Hepatic stellate cell (primary cell): ENCODE results near the gene EIF5A.
A peak's percentile ranks its signal among the peaks of the same experiment; 100 is the strongest.

ENCODE experiments used
- DNase-seq: peaks from one replicate; pipeline ENCODE4 v3.0.0; 2011; ENCODE audit warnings: low spot score

EIF5A gene

GRCh38 chr17:7313890-7314718 is 6.7 kb downstream of the EIF5A start:
- no peak for DNase-seq

- peak; percentile 94 for DNase-seq
Measured at GRCh38 chr17:7314719-7315569, 7.5 kb downstream of the EIF5A start, which contains the start of gene GPS2. TSS of gene GPS2 (minus strand) at chr17:7315360. CDS start at chr17:7315052, 308 bp downstream.

GRCh38 chr17:7315570-7316235 is 8.3 kb downstream of the EIF5A start:
- DNase-seq = no peak

- DNase-seq = no peak
Measured at GRCh38 chr17:7317161-7317803, 9.9 kb downstream of the EIF5A start.

GRCh38 chr17:7318121-7318860 is 10.9 kb downstream of the EIF5A start:
- no peak for DNase-seq

GRCh38 chr17:7321466-7321865 is 14.0 kb downstream of the EIF5A start:
- DNase-seq = no peak

- no peak for DNase-seq
Measured at GRCh38 chr17:7322520-7323194, 15.2 kb downstream of the EIF5A start.

- DNase-seq = peak; percentile 73
Measured at GRCh38 chr17:7323731-7324437, 16.5 kb downstream of the EIF5A start.

- no peak for DNase-seq
Measured at GRCh38 chr17:7324438-7324779, 17.0 kb downstream of the EIF5A start.

- DNase-seq = no peak
Measured at GRCh38 chr17:7325031-7325528, 17.7 kb downstream of the EIF5A start.

GRCh38 chr17:7326186-7326585 is 18.8 kb downstream of the EIF5A start:
- DNase-seq = no peak

- DNase-seq = no peak
Measured at GRCh38 chr17:7327056-7327455, 19.6 kb downstream of the EIF5A start.

GRCh38 chr17:7327501-7327900 is 20.1 kb downstream of the EIF5A start:
- DNase-seq = no peak

- no peak for DNase-seq
Measured at GRCh38 chr17:7328009-7328408, 20.6 kb downstream of the EIF5A start.

- no peak for DNase-seq
Measured at GRCh38 chr17:7328840-7329373, 21.5 kb downstream of the EIF5A start, which contains the start of gene NEURL4. TSS of gene NEURL4 (minus strand) at chr17:7329335. CDS start at chr17:7329312, 23 bp downstream.

- peak; percentile 99 for DNase-seq
Measured at GRCh38 chr17:7329374-7329996, 22.1 kb downstream of the EIF5A start.

- DNase-seq = peak; percentile 97
Measured at GRCh38 chr17:7329997-7330637, 22.7 kb downstream of the EIF5A start.

- no peak for DNase-seq
Measured at GRCh38 chr17:7330638-7331015, 23.2 kb downstream of the EIF5A start.

GRCh38 chr17:7332111-7332510 is 24.7 kb downstream of the EIF5A start:
- no peak for DNase-seq
